ENCODE measurements around the gene KSR2.

GRCh38 chr12:117861691-117862090, 107.1 kb downstream of the KSR2 start:
- TF ChIP-seq POLR2A (IDR thresholded peaks at IDR 0.05; ENCODE audit: low read length) (no peak), GATA1 (IDR thresholded peaks at IDR 0.05; ENCODE audit: low read depth, low read length) (no peak)

All from erythroblast (primary cell).